ENCODE data around the gene LDLRAD4.

- TF ChIP-seq CTCF (IDR thresholded peaks at IDR 0.05): no peak
- no peak for TF ChIP-seq POLR2A (IDR thresholded peaks at IDR 0.05)
These were observed 308.0 kb downstream of the LDLRAD4 start for GRCh38 chr18:13526519-13526918.

Data from lower leg skin (tissue), 3 donors.